Ishikawa (cell line): ENCODE results near the gene TEX48.

Experiments
- CEBPB ChIP-seq: IDR thresholded peaks from 2 replicates; pipeline ENCODE4 v1.6.1; 2012
- CREB1 ChIP-seq: IDR thresholded peaks from 2 replicates; pipeline ENCODE4 v1.6.1; 2012; ENCODE audit warnings: low read depth
- EGR1 ChIP-seq: IDR thresholded peaks from 2 replicates; pipeline ENCODE4 v1.6.1; 2012
- EP300 ChIP-seq: IDR thresholded peaks from 2 replicates; pipeline ENCODE4 v1.6.1; 2012; ENCODE audit warnings: borderline replicate concordance
- FOXM1 ChIP-seq: IDR thresholded peaks from 2 replicates; pipeline ENCODE4 v1.6.1; 2012; ENCODE audit warnings: low read depth, borderline replicate concordance
- MAX ChIP-seq: IDR thresholded peaks from 2 replicates; pipeline ENCODE4 v1.6.1; 2012
- NFIC ChIP-seq: IDR thresholded peaks from 2 replicates; pipeline ENCODE4 v1.6.1; 2012
- RAD21 ChIP-seq: IDR thresholded peaks from 2 replicates; pipeline ENCODE4 v1.6.1; 2012; ENCODE audit warnings: low read depth
- REST ChIP-seq: IDR thresholded peaks from 2 replicates; pipeline ENCODE4 v1.6.1; 2012; ENCODE audit warnings: low read depth, mild to moderate bottlenecking
- TCF12 ChIP-seq: IDR thresholded peaks from 2 replicates; pipeline ENCODE4 v1.6.1; 2012; ENCODE audit warnings: low read depth
- TEAD4 ChIP-seq: IDR thresholded peaks from 2 replicates; pipeline ENCODE4 v1.6.1; 2012
- YY1 ChIP-seq: IDR thresholded peaks from 2 replicates; pipeline ENCODE4 v1.6.1; 2012; ENCODE audit warnings: low read depth
- ZBTB7A ChIP-seq: IDR thresholded peaks from 2 replicates; pipeline ENCODE4 v1.6.1; 2012; ENCODE audit warnings: low read depth

GRCh38 chr9:114627553-114627952, 54.4 kb downstream of the TEX48 start:
- TF ChIP-seq YY1 (no peak), EGR1 (no peak), RAD21 (no peak), CREB1 (no peak), REST (no peak), MAX (no peak), TCF12 (no peak), EP300 (no peak), NFIC (no peak), CEBPB (no peak), FOXM1 (no peak), ZBTB7A (no peak), TEAD4 (no peak)
